ENCODE results near the gene SEBOX.

Gene SEBOX

DNA sequence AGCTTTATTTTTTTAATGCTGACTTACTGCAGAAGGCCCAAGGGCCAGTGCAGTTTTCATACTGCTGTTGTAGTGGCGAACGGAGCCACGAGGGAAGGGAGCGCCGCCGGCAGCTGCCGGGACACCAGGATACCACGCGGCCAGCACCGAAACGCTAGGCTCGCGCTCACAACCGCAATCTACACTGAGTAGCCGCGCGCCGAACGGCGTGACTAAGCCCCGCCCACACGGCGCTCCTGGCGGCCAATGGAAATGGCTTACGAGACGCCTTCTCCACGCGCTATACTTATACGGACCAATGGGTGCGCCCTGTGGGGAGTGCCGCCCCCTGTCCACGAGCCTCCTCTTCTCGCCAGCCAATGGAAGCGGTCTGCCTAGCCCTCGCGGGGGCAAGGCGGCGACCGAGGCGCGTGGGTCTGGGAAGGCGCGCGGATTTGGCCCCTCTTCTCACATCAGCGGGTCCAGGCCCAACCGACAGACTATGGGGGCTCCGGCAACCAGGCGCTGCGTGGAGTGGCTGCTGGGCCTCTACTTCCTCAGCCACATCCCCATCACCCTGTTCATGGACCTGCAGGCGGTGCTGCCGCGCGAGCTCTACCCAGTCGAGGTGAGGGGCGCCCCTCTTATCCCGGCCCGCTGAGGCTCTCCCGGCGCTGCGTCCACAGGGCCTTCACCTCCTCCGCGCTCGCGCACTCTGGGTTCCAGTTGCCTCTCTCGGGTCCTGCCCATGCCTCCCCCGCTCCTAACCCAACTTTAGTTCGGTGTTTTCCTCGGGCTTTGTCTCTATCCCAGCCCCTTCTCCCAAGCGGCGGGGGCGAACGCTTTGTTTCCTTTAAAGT, 46.0 kb downstream of the SEBOX start, which contains the start of gene TMEM97:
TSS of gene TMEM97 (plus strand) at position 442 of the 839 bp plus-strand sequence. CDS start at position 482, 40 bp downstream.
- DNase-seq (ENCODE audit: low read depth in 3 of 3) = peak; percentile 91 to 95 (median 93)

DNA sequence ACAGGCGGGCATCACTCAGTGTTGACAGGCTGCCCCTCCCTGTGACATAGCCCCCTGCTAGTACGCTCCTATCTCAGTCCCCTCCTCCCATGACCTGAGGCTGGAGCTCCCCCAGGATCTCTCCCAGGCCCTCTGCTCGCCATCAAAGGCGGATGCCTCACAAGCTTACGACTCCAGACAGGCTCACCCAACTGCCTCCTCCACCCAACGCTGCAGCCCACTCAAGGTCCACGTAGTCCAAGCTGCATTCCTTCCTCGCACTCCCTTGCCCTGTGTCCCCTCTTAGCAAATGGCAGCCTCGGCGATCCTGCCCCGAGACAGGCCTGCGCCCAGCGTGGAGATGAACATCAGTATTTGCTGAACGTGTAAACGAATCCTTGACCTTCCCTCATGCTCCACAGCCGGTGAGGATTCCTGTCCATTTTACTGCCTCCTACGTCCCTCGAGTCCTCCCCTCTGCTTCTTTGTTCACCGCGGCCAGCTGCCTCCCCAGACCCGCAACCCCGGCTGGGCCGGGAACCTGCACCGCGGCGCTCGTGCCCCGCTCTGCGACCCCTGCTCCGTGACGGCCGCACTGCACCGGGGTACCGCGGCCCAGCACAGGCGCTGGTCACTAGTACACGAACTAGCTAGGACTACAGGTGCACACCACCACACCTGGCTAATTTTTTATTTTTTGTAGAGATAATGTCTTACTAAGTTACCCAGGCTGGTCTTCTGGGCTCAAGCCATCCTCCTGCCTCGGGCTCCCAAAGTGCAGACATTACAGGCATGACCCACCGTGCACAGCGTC, 46.8 kb downstream of the SEBOX start:
- no peak for DNase-seq (ENCODE audit: low read depth in 3 of 3)

DNA sequence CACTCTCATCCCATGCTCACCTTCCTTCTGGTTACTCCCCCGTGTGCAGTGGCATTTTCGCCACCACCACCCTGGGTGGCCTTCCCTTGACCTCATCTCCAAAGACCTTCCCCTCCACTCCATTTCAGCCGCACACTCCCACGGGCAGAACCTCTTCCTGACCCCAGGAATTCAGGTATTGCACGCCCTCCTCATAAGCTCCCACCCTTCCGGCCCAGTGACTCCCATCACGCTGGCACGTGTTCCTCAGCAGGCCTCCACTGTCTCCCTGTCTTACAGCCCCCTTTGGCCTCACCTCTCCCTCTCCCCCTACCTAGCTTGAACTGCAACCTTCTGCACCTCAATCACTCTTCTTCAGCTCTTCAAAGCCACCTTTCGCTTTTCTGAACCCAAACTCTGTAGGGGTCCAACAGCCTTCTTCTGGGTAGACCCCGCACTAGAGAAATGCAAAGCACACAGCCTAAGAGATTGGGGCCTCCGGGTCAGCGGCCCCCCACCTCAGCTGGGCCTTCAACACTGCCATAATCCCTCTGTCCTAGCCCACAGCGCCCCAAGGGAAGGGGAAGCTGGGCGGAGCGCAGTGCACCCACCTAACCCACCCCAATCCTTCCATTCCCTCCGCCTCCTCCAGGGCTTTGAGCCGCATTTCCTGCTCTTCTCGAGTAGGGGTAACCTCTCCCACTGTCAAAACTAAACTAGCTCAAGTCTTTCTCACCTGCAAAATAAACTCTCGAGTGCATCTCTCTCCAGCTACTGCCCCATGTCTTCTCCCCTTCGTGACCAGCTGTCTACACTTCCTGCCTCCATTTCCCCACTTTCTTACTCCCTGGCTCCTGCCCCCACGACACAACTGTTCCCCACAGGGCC, 47.7 kb downstream of the SEBOX start:
- no peak for DNase-seq (ENCODE audit: low read depth in 3 of 3)

GRCh38 chr17:28315846-28316705, 48.9 kb downstream of the SEBOX start:
- no peak for DNase-seq (ENCODE audit: low read depth in 3 of 3)

GRCh38 chr17:28313841-28314240, 51.2 kb downstream of the SEBOX start:
- no peak for DNase-seq (ENCODE audit: low read depth in 3 of 3)

Measured in stimulated activated CD4-positive, alpha-beta T cell treated with anti-CD3 and anti-CD28 coated beads, TNF-alpha, amount 100 ng/mL, for 48 hours (primary cell).